Neural cell (in vitro differentiated cells): ENCODE data around the gene ABCG5.

ENCODE experiments used
- RAD21 ChIP-seq: fragments of 450-650 bp; conservative IDR thresholded peaks from 2 replicates; pipeline ENCODE4 v1.6.1; 2014; ENCODE audit warnings: antibody characterized with exemption, mild to moderate bottlenecking, moderate library complexity
- TF ChIP-seq, protein P1 (sequence below): fragments of 450-650 bp; IDR thresholded peaks from 2 replicates; pipeline ENCODE4 v1.5.1; 2014; ENCODE audit warnings: antibody characterized with exemption, mild to moderate bottlenecking, moderate library complexity; ENCODE audit not compliant: poor library complexity, severe bottlenecking

DNA sequence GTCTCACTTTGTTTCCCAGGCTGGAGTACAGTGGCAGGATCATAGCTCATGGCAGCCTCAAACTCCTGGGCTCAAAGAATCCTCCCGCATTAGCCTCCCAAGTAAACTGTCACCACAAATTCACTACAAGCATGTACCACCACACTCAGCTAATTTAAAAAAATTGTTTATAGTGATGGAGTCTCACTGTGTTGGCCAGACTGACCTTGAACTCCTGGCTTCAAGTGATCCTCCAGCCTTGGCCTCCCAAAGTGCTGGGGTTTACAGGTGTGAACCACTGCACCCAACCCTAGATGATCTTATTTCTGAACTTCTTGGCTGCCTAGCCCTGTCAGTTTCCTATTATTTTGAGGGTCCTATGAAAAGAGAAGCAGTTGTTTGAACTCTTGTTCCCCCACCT lies 50.0 kb downstream of the ABCG5 start:
- TF ChIP-seq, protein P1, sequence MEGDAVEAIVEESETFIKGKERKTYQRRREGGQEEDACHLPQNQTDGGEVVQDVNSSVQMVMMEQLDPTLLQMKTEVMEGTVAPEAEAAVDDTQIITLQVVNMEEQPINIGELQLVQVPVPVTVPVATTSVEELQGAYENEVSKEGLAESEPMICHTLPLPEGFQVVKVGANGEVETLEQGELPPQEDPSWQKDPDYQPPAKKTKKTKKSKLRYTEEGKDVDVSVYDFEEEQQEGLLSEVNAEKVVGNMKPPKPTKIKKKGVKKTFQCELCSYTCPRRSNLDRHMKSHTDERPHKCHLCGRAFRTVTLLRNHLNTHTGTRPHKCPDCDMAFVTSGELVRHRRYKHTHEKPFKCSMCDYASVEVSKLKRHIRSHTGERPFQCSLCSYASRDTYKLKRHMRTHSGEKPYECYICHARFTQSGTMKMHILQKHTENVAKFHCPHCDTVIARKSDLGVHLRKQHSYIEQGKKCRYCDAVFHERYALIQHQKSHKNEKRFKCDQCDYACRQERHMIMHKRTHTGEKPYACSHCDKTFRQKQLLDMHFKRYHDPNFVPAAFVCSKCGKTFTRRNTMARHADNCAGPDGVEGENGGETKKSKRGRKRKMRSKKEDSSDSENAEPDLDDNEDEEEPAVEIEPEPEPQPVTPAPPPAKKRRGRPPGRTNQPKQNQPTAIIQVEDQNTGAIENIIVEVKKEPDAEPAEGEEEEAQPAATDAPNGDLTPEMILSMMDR = no peak
- no peak for TF ChIP-seq RAD21
